D721Med (cell line): Measurements from ENCODE around the gene DUSP23.
A peak's percentile ranks its signal among the peaks of the same experiment; 100 is the strongest.

Source experiments
- DNase-seq: peaks from one replicate; pipeline ENCODE4 v3.0.0; 2011; ENCODE audit warnings: low spot score; ENCODE audit not compliant: insufficient read length
- FAIRE-seq: peaks from 2 replicates; lab custom pipeline; 2011; peaks lifted over from hg19 to GRCh38; lab: Jason Lieb, UNC
- CTCF ChIP-seq: IDR thresholded peaks from 2 replicates; pipeline ENCODE4 v1.5.1; 2012; ENCODE audit warnings: mild to moderate bottlenecking, control low read depth; ENCODE audit not compliant: insufficient read depth; ENCODE audit errors: missing control alignments

The DUSP23 gene

DNA sequence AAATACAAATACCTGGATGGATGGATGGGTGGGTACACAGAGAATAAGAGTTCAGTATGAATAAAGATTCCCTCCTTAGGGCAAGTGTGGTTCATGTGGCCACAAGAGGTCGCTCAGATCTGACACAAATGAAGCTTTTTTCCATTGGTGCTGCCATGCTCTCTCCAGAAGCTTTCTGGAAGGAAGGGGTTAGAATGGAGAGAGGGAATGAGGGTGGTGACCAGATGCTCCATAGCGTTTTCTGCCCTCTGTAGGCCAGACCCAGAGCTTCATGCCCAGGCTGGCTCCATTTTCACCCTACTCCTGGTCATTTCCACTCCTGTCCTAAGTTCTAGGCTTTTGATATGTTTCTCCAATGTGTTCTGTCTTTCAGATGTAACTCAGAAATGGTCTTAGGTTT, 18.1 kb downstream of the DUSP23 start:
- TF ChIP-seq CTCF: peak; percentile 86
- FAIRE-seq (peak; percentile 82), DNase-seq (peak; percentile 81)

GRCh38 chr1:159799446-159799985, 18.8 kb downstream of the DUSP23 start:
- no peak for TF ChIP-seq CTCF
- DNase-seq (no peak), FAIRE-seq (no peak)

DNA sequence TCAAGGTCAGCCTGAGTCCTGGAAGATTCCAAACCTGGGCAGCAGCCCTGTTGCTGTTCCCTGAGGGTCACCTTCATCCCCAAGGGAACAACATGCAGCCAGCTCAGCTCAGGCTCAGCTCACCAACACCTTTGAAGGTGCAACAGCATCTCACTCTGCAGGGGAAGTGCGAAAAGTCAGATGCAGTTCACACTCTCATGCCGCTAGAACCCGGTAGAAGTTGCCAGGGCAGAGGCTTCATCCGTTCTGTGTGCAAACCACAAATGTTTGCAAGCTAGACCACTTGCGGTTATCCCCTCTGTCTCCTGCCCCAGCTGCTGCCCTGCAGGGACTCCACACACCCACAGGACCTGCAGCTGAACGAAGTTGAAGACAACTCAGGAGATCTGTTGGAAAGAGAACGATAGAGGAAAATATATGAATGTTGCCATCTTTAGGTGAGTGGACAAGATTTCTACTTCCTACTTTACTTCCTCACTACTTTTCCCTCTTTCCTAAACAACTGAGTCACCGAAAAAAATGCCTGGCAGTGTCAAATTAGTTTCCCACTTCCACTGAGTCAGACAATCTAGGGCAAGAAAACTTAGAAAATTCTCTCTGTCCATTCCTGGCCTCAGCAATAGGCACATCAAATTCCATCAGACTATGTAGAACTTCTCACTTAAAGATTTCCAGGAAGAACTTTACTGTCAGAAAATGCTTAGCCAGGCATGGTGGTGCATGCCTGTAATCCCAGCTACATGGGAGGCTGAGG, 19.6 kb downstream of the DUSP23 start:
- FAIRE-seq: no peak

GRCh38 chr1:159802111-159802510, 21.3 kb downstream of the DUSP23 start, which contains the start of gene FCRL6:
TSS of gene FCRL6 (plus strand) at chr1:159802360. CDS start at chr1:159802425, 65 bp downstream.
- DNase-seq (no peak), FAIRE-seq (no peak)
- no peak for TF ChIP-seq CTCF

More for the DNA sequence above, 19.6 kb downstream of the DUSP23 start:
- DNase-seq: no peak
- no peak for TF ChIP-seq CTCF

- FAIRE-seq (no peak), DNase-seq (no peak)
- TF ChIP-seq CTCF: no peak
Measured at GRCh38 chr1:159803956-159804689, 23.4 kb downstream of the DUSP23 start.

- DNase-seq: no peak
- no peak for TF ChIP-seq CTCF
- no peak for FAIRE-seq
Measured at GRCh38 chr1:159804924-159805323, 24.2 kb downstream of the DUSP23 start.
